ENCODE data around the gene SCP2.

SCP2 gene

DNA sequence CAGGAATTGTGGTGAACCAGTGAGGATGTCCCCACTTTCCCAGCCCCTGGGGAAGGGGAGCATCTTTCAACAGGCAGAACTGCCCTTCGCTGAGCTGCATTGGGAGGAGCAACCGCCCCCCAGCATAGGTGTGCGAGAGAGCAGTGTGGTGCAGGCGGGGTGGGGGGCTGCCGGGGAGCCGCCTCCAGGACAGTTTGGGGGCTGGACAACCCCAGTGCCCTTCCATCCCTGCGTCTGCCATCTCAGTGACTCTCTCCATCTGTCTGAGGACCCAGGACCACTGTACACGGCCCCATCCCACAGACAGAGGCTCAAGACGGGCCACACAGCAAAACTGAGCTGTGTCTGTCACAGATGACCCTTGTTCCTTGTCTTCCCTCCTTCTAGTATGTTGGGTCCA lies 149.1 kb downstream of the SCP2 start:
- DNase-seq (ENCODE audit: low spot score), result no peak
- peaks cover 9 to 25% of the 10 kb centered on the region in 2 donors for H3K4me1 ChIP-seq (ENCODE audit: control insufficient read depth in 2 of 2, insufficient read depth in 1 of 2, low read depth in 1 of 2, low read length in 2 of 2)
- peak overlapping the region; percentile 23 for H2AK5ac ChIP-seq (ENCODE audit: low read depth, low read length)
- H3K79me1 ChIP-seq (ENCODE audit: low read depth, low read length), result no peaks in the 10 kb centered on the region
- no peak overlapping the region for H2BK120ac ChIP-seq (ENCODE audit: low read depth, low read length)
- no peak overlapping the region for H4K8ac ChIP-seq (ENCODE audit: low read depth, low read length)
- H3K9me3 ChIP-seq (replicated peaks in 1 of 2; ENCODE audit: control insufficient read depth in 2 of 2, insufficient read depth in 1 of 2, low read depth in 1 of 2, low read length in 2 of 2), result no peaks in the 10 kb centered on the region
- no peak overlapping the region for H2BK5ac ChIP-seq (ENCODE audit: low read length)
- peak overlapping the region; percentile 4 for H3K18ac ChIP-seq (ENCODE audit: low read length)
- no peak overlapping the region for H3K14ac ChIP-seq (ENCODE audit: low read length)
- WGBS, 2 donors (ENCODE audit: extremely low coverage in 2 of 2, insufficient read length in 2 of 2, insufficient replicate concordance in 1 of 2), result no CpG with 5 or more reads among the region's 9 CpGs
- no peak overlapping the region for H3K4ac ChIP-seq (ENCODE audit: low read length)
- no peak overlapping the region for H2AFZ ChIP-seq (ENCODE audit: low read length)
- H3K36me3 ChIP-seq (replicated peaks in 1 of 2; ENCODE audit: control insufficient read depth in 2 of 2, insufficient read depth in 2 of 2, low read length in 2 of 2), result no peaks in the 10 kb centered on the region
- H4K91ac ChIP-seq (ENCODE audit: low read depth, low read length, poor library complexity), result no peak overlapping the region
- H3K4me3 ChIP-seq (ENCODE audit: low read length in 2 of 2), result no peak overlapping the region
- H3K27me3 ChIP-seq (ENCODE audit: control insufficient read depth in 3 of 3, insufficient read depth in 3 of 3, low read depth in 1 of 3, low read length in 3 of 3), result peaks cover 0 to 13% (median 0%) of the 10 kb centered on the region in 3 experiments
- peak overlapping the region; percentile 35 for H3K9ac ChIP-seq (ENCODE audit: low read depth, low read length, poor library complexity)
- peak overlapping the region; percentile 7 for H2BK12ac ChIP-seq (ENCODE audit: low read length)
- H3K4me2 ChIP-seq (ENCODE audit: insufficient read depth, low read length, poor library complexity, severe bottlenecking), result no peak overlapping the region
- H3K27ac ChIP-seq (replicated peaks; ENCODE audit: low read length), result no peak overlapping the region
- peak overlapping the region; percentile 88 for H2BK15ac ChIP-seq (ENCODE audit: low read length)
- H3K23ac ChIP-seq (ENCODE audit: low read depth, low read length, poor library complexity), result no peak overlapping the region

DNA sequence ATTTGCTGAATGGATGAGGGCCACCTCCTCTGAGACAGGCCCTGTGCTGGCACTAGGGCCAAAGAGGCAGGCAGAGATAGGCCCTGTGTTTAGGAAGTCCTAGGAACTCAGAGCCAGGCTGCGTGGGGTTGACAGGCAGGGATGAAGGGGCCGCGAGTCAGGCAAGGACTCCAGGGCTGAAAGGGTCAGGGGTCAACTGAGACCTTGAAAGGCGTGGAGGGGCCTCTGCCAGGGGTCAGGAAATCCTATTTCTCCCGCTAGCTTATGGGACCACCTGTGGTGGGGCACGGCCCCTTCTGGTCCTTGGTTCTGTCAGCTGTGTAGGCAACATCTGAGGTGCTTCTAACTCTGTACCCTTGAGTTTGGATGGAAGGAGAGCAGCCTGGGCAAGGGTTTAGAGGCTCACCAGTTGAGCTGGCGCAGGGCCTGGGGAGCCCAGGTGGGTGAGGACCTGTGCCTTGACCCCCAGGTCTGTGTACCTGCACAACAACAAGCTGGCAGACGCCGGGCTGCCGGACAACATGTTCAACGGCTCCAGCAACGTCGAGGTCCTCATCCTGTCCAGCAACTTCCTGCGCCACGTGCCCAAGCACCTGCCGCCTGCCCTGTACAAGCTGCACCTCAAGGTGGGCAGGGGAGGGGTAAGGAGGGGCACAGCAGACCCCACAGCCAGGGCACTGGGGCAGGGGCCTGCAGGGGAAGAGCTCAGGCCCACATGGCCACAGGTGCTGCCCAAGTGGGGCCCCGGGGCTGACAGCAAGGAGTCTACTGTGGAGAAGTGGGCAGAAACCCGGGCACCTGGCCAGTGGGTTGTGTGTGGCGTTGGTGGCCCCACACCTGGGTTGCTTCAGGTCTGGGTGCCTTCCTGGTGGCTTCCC lies 149.9 kb downstream of the SCP2 start:
- WGBS, 2 donors (ENCODE audit: extremely low coverage in 2 of 2, insufficient read length in 2 of 2, insufficient replicate concordance in 1 of 2), result no CpG with 5 or more reads among the region's 19 CpGs

DNA sequence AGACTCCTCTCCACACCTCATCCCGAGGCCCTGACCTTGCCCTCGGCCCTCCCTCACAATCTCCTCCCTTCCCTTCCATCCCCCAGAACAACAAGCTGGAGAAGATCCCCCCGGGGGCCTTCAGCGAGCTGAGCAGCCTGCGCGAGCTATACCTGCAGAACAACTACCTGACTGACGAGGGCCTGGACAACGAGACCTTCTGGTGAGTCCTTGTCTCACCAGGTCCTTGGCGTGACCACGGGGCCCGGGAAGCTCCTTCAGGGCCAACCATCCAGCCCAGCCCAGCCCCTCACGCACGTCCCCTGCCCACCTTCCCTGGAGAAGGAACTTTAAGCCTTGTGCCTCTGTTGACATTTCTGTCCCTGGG lies 150.5 kb downstream of the SCP2 start:
- no peaks in the 10 kb centered on the region for H3K36me3 ChIP-seq (replicated peaks in 1 of 2; ENCODE audit: control insufficient read depth in 2 of 2, insufficient read depth in 2 of 2, low read length in 2 of 2)
- H2BK120ac ChIP-seq (ENCODE audit: low read depth, low read length), result no peak overlapping the region
- H3K4ac ChIP-seq (ENCODE audit: low read length), result peak overlapping the region; percentile 53
- H3K23ac ChIP-seq (ENCODE audit: low read depth, low read length, poor library complexity), result peak overlapping the region; percentile 67
- H3K27ac ChIP-seq (replicated peaks; ENCODE audit: low read length), result no peak overlapping the region
- H2BK5ac ChIP-seq (ENCODE audit: low read length), result no peak overlapping the region
- no peak overlapping the region for H3K4me3 ChIP-seq (ENCODE audit: low read length in 2 of 2)
- WGBS, 2 donors (ENCODE audit: extremely low coverage in 2 of 2, insufficient read length in 2 of 2, insufficient replicate concordance in 1 of 2), result no CpG with 5 or more reads among the region's 13 CpGs
- DNase-seq (ENCODE audit: low spot score), result no peak
- no peak overlapping the region for H2AFZ ChIP-seq (ENCODE audit: low read length)
- no peak overlapping the region for H3K4me2 ChIP-seq (ENCODE audit: insufficient read depth, low read length, poor library complexity, severe bottlenecking)
- no peaks in the 10 kb centered on the region for H3K9me3 ChIP-seq (replicated peaks in 1 of 2; ENCODE audit: control insufficient read depth in 2 of 2, insufficient read depth in 1 of 2, low read depth in 1 of 2, low read length in 2 of 2)
- H2AK5ac ChIP-seq (ENCODE audit: low read depth, low read length), result peak overlapping the region; percentile 89
- H3K4me1 ChIP-seq (ENCODE audit: control insufficient read depth in 2 of 2, insufficient read depth in 1 of 2, low read depth in 1 of 2, low read length in 2 of 2), result peaks cover 9 to 33% of the 10 kb centered on the region in 2 donors
- H2BK12ac ChIP-seq (ENCODE audit: low read length), result no peak overlapping the region
- H4K91ac ChIP-seq (ENCODE audit: low read depth, low read length, poor library complexity), result no peak overlapping the region
- no peak overlapping the region for H3K14ac ChIP-seq (ENCODE audit: low read length)
- H3K27me3 ChIP-seq (ENCODE audit: control insufficient read depth in 3 of 3, insufficient read depth in 3 of 3, low read depth in 1 of 3, low read length in 3 of 3), result peaks cover 0 to 15% (median 0%) of the 10 kb centered on the region in 3 experiments
- peak overlapping the region; percentile 10 for H3K9ac ChIP-seq (ENCODE audit: low read depth, low read length, poor library complexity)
- H2BK15ac ChIP-seq (ENCODE audit: low read length), result peak overlapping the region; percentile 96
- H4K8ac ChIP-seq (ENCODE audit: low read depth, low read length), result no peak overlapping the region
- no peaks in the 10 kb centered on the region for H3K79me1 ChIP-seq (ENCODE audit: low read depth, low read length)
- peak overlapping the region; percentile 86 for H3K18ac ChIP-seq (ENCODE audit: low read length)

More for the DNA sequence above, 149.9 kb downstream of the SCP2 start:
- Histone ChIP-seq H2BK120ac (ENCODE audit: low read depth, low read length) (peak overlapping the region; percentile 53), H3K27ac (replicated peaks; ENCODE audit: low read length) (no peak overlapping the region), H4K8ac (ENCODE audit: low read depth, low read length) (no peak overlapping the region), H3K9ac (ENCODE audit: low read depth, low read length, poor library complexity) (peak overlapping the region; percentile 13), H2BK15ac (ENCODE audit: low read length) (peak overlapping the region; percentile 96), H3K4me1 (ENCODE audit: control insufficient read depth in 2 of 2, insufficient read depth in 1 of 2, low read depth in 1 of 2, low read length in 2 of 2) (peaks cover 9 to 26% of the 10 kb centered on the region in 2 donors), H3K14ac (ENCODE audit: low read length) (peak overlapping the region; percentile 83), H2BK5ac (ENCODE audit: low read length) (no peak overlapping the region), H2AK5ac (ENCODE audit: low read depth, low read length) (peak overlapping the region; percentile 89), H3K9me3 (replicated peaks in 1 of 2; ENCODE audit: control insufficient read depth in 2 of 2, insufficient read depth in 1 of 2, low read depth in 1 of 2, low read length in 2 of 2) (no peaks in the 10 kb centered on the region), H3K18ac (ENCODE audit: low read length) (peak overlapping the region; percentile 86), H3K4me3 (ENCODE audit: low read length in 2 of 2) (no peak overlapping the region), H3K79me1 (ENCODE audit: low read depth, low read length) (no peaks in the 10 kb centered on the region), H3K36me3 (replicated peaks in 1 of 2; ENCODE audit: control insufficient read depth in 2 of 2, insufficient read depth in 2 of 2, low read length in 2 of 2) (no peaks in the 10 kb centered on the region), H4K91ac (ENCODE audit: low read depth, low read length, poor library complexity) (peak overlapping the region; percentile 14), H2BK12ac (ENCODE audit: low read length) (peak overlapping the region; percentile 18), H3K4me2 (ENCODE audit: insufficient read depth, low read length, poor library complexity, severe bottlenecking) (no peak overlapping the region), H3K27me3 (ENCODE audit: control insufficient read depth in 3 of 3, insufficient read depth in 3 of 3, low read depth in 1 of 3, low read length in 3 of 3) (peaks cover 0 to 10% (median 0%) of the 10 kb centered on the region in 3 experiments), H2AFZ (ENCODE audit: low read length) (no peak overlapping the region), H3K4ac (ENCODE audit: low read length) (no peak overlapping the region), H3K23ac (ENCODE audit: low read depth, low read length, poor library complexity) (peak overlapping the region; percentile 67)
- DNase-seq (ENCODE audit: low spot score), result no peak

DNA sequence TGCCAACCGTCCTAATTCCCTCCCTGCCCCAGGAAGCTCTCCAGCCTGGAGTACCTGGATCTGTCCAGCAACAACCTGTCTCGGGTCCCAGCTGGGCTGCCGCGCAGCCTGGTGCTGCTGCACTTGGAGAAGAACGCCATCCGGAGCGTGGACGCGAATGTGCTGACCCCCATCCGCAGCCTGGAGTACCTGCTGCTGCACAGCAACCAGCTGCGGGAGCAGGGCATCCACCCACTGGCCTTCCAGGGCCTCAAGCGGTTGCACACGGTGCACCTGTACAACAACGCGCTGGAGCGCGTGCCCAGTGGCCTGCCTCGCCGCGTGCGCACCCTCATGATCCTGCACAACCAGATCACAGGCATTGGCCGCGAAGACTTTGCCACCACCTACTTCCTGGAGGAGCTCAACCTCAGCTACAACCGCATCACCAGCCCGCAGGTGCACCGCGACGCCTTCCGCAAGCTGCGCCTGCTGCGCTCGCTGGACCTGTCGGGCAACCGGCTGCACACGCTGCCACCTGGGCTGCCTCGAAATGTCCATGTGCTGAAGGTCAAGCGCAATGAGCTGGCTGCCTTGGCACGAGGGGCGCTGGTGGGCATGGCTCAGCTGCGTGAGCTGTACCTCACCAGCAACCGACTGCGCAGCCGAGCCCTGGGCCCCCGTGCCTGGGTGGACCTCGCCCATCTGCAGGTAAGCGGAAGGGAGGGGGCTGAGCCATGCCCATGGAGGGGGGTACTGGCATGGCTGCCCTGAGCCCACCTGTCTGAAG lies 151.4 kb downstream of the SCP2 start:
- Histone ChIP-seq H3K9me3 (replicated peaks in 1 of 2; ENCODE audit: control insufficient read depth in 2 of 2, insufficient read depth in 1 of 2, low read depth in 1 of 2, low read length in 2 of 2) (no peaks in the 10 kb centered on the region), H4K8ac (ENCODE audit: low read depth, low read length) (peak overlapping the region; percentile 79), H3K18ac (ENCODE audit: low read length) (peak overlapping the region; percentile 61), H3K4me2 (ENCODE audit: insufficient read depth, low read length, poor library complexity, severe bottlenecking) (no peak overlapping the region), H3K36me3 (replicated peaks in 1 of 2; ENCODE audit: control insufficient read depth in 2 of 2, insufficient read depth in 2 of 2, low read length in 2 of 2) (no peaks in the 10 kb centered on the region), H2BK15ac (ENCODE audit: low read length) (peak overlapping the region; percentile 51), H4K91ac (ENCODE audit: low read depth, low read length, poor library complexity) (no peak overlapping the region), H3K4me1 (ENCODE audit: control insufficient read depth in 2 of 2, insufficient read depth in 1 of 2, low read depth in 1 of 2, low read length in 2 of 2) (peaks cover 9 to 36% of the 10 kb centered on the region in 2 donors), H3K4ac (ENCODE audit: low read length) (peak overlapping the region; percentile 58), H3K9ac (ENCODE audit: low read depth, low read length, poor library complexity) (peak overlapping the region; percentile 53), H3K27me3 (ENCODE audit: control insufficient read depth in 3 of 3, insufficient read depth in 3 of 3, low read depth in 1 of 3, low read length in 3 of 3) (peaks cover 0 to 23% (median 0%) of the 10 kb centered on the region in 3 experiments), H2BK120ac (ENCODE audit: low read depth, low read length) (no peak overlapping the region), H2AFZ (ENCODE audit: low read length) (no peak overlapping the region), H3K23ac (ENCODE audit: low read depth, low read length, poor library complexity) (peak overlapping the region; percentile 77), H2BK12ac (ENCODE audit: low read length) (no peak overlapping the region), H2BK5ac (ENCODE audit: low read length) (peak overlapping the region; percentile 80), H3K27ac (replicated peaks; ENCODE audit: low read length) (no peak overlapping the region), H2AK5ac (ENCODE audit: low read depth, low read length) (peak overlapping the region; percentile 48), H3K79me1 (ENCODE audit: low read depth, low read length) (no peaks in the 10 kb centered on the region), H3K4me3 (ENCODE audit: low read length in 2 of 2) (peak overlapping the region in 1 of 2 donors; percentile 16), H3K14ac (ENCODE audit: low read length) (peak overlapping the region; percentile 79)
- WGBS, 2 donors (ENCODE audit: extremely low coverage in 2 of 2, insufficient read length in 2 of 2, insufficient replicate concordance in 1 of 2), result no CpG with 5 or more reads among the region's 46 CpGs
- DNase-seq (ENCODE audit: low spot score), result no peak

All from neuronal stem cell (in vitro differentiated cells).